ENCODE measurements around the gene RNPEP.
"Not testable (repeated sequence)": the region's sequence is repeated elsewhere in the genome, so short reads cannot be mapped to it uniquely, and the experiment has no call there.

The RNPEP gene

DNA sequence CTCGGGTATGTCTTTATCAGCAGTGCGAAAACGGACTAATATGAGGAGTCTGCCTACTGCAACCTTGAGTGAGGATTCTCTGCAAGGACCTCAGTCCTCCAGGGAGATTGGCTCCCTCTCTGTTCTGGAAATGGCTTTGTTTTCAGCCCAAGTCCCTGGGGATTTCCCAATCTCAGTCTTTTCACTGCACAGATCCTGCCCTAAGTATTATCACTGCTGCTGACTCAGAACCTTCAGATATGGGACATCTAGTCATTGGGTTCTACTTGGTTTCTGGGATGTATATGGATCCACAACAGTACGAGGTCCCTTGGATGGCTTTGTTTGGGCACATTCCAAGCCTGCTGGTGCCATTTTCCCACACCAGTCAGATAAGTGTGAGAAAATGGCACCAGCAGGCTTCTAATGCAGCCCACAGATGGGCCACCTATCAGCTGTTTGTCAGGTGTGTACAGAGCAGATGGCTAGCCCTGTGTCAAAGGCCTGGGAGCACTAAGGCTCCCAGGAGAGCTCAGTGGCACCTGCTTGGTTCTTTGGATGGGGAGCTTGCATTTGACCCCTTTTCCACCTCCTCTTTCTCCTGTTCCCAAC is 55.4 kb downstream of the RNPEP start:
- DNase-seq = no peak

DNA sequence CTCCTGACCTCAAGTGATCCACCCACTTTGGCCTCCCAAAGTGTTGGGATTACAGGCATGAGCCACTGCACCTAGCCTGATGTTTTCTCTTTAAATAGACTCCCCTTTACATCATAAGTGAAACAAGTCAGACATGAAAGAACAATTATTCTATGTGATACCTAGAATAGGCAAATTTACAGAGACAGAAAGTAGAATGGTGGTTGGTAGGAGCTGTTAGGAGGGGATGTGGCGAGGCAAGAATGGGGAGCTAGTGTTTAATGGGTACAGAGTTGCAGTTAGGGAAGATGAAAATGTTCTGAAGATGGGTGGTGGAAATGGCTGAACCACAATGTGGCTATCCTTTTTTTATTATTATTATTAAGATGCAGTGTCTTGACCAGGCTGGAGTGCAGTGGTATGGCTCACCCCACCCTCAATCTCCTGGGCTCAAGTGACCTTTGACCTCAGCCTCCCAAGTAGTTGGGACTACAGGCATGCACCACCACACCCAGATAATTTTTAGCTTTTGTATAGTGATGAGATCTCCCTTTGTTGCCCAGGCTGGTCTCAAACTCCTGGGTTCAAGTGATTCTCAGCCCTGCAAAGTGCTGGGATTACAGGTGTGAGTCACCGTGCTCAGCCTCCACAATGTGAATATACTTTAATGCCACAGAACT is 56.4 kb downstream of the RNPEP start:
- no peak for DNase-seq

DNA sequence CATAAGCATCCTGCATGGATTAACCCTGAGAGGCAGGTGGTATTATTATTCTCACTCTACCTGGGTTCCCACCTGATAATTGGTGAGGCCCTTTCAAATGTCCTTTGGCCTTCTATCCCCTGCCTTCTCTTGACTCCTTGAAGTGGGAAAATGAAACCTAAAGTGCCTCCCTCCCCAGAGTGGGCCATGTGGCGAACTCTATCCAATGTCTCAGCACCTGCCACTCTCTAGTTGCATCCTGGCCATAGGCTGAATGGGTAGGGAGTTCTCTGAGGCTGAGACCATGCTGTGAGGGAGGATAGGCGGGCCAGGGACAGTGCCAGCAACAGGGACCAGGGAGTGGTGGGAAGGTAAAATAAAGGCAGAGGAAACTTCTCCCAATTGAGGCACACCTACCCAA is 63.3 kb downstream of the RNPEP start:
- DNase-seq = peak; percentile 21

DNA sequence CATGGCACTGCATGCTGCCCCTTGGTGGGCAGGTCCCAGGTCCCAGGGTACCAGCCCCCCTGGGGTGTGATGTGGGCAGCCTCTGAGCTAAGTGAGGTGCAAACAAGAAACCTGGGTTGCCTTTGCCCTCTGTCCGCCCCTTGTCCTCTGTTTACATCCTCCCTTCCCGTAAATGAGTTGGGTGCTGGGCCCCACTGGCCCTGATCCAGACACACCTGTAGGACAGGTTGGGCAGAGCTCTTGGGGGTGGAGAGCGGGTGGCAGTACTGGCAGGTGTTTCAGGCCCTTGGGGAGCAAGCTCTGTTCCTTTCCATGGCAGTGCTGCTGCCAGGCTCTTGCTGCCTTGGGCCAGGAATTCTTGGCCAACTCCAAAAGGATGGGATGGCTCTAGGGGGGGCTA is 63.8 kb downstream of the RNPEP start:
- DNase-seq = peak; percentile 91

DNA sequence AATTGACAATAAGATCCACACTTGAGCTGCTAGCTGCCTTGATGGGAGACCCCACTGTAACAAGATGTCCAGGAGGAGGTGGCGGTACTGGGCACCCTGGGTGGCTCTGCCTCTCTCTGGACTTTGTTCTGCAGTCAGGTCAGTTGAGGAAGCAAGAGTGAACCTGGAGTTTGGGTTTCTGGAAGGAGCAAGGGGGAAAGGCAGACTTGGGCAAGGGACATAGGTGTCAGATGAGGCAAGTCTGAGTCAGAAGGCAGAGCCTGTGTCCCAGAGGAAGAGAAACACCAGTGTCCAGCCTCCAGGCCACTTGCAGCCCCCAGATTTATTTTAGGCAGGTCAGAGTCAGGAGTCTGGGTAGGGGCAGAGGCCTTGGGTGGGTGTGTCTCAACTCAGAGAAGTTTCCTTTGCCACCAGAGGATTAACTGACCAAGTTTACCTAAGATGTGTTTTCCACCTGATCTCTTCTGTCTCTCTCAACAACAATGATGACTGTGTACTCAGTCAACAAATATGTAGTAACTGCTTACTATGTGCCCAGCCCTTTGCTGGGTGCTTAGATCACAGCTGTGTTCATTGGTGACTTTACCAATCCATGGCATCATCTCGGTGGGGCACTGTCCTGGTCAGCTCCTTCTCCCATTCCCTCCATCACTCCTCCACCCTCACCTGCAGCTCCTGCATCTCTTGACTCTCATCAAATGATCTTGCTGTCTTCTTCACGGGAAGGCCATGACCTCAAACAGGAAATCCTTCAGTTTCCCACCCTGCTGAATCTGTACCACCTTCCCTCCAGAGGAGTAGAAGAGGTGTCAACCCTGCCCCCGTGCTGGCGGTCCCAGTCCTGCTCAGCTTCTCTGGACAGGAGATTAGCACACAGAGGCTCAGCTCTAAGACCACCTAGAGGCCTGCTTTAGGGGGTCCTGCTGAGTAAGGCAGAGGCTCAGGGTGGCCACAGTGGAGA is 64.6 kb downstream of the RNPEP start:
- DNase-seq = peak; percentile 64

DNA sequence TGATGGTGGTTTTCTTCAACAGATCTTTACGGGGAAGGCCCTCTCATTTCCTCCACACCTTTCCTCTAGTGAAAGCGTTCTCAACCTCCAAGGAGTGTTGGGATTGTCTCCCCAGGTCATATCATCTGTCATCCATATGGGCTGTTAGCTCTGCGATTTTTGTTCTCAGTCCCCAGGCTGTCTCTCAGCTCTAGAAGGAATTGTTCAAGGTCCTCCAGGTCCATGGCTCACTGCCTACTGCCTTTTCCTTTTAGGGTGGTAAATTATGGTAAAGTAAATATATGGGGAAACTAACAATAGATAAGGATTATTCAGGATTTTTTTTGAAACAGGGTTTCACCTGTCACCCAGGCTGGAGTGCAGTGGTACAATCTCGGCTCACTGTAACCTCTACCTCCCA is 65.5 kb downstream of the RNPEP start:
- no peak for DNase-seq

DNA sequence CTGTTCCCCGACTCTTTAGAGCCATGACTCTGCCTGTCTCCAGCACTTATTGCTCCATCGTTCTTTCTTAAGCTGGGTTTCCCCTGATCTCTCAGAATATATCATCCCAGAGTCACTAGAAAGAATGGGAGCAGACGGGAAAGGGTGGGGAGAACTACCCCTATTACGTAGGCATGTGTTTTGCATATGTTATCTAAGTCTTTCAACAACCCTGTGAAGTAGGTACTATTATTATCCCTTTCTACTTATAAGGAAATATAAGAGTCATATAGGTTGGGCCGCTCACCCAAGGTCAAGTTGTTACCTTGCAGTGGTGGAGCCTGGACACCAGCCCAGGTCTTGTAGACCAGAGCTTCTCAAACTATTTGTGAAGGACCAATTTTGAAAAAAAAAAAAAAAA is 66.7 kb downstream of the RNPEP start:
- DNase-seq = no peak

DNA sequence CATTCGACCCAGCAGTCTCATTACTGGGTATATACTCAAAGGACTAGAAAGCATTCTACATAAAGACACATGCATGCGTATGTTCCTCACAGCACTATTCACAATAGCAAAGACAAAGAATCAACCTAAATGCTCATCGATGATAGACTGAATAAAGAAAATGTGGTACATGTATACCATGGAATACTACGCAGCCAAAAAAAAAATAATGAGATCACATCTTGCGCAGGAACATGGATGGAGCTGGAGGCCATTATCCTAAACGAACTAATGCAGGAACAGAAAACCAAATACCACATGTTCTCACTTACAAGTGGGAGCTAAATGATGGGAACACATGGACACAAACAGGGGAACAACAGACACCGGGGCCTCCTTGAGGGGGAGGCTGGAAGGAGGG is 71.6 kb downstream of the RNPEP start:
- DNase-seq = no peak

DNA sequence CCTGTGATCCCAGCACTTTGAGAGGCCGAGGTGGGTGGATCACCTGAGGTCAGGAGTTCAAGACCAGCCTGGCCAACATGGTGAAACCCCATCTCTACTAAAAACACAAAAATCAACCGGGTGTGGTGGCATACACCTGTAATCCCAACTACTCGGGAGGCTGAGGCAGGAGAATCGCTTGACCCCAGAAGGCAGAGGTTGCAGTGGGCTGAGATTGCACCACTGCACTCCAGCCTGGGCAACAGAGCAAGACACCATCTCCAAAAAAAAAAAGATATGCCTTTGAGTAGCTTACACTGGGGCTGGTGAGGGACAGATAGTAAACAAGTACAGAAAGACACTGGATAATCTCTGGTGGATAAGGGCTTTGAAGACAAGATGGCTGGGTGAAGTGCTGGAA is 72.2 kb downstream of the RNPEP start:
- DNase-seq = not testable (repeated sequence)
